GM19043 (cell line): ENCODE measurements around the gene GFOD1.

ENCODE experiments used
- ATAC-seq: cut with Tn5 transposase; IDR thresholded peaks from one replicate; pipeline ENCODE4 v1.9.1; 2021; ENCODE audit warnings: low read depth; ENCODE audit not compliant: unreplicated experiment

GFOD1 gene

DNA sequence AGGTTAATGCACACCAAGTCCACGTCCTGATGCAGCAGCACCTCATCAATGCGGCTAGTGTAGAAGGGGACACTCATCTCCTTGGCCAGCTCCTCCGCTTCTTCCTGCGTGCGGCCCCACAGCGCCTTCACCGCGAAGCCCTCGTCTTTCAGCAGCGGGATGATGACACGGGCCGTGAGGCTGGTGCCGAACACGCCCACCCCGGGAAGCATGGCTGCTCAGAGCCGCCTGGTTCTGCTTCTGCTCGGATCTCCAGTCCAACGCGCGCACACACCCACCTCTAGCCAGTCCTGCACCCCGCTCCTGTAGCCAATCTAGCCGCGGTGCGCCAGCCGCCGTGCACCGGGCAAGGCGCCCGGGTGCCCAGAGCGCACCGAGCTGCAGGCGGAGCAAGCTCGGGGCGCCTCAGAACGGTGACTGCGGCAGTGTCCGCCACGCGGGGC lies 700 bp downstream of the GFOD1 start:
- ATAC-seq, result no peak

GRCh38 chr6:13485923-13486562 lies 1.4 kb downstream of the GFOD1 start:
- no peak for ATAC-seq

DNA sequence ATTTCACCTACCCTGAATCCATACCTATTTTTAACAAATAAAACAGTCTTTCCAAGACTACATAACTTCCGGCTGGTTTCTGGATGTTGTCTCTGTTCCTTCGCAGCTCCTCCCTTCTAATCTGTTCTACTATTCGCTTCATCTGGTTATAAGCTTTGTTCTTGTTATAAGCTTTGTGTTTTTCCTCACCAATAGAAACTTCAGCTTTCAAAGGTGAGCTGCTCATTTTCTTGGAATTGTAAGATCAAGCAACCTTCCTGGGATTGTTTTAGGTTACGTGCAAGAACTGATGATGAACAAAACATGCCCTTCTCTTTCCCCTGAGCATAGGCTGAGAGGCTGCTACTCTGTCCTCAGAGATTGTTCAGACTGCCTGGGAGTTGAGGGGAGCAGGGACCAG lies 2.1 kb downstream of the GFOD1 start:
- no peak for ATAC-seq

GRCh38 chr6:13484827-13485226 lies 2.6 kb downstream of the GFOD1 start:
- ATAC-seq, result no peak

GRCh38 chr6:13484138-13484708 lies 3.2 kb downstream of the GFOD1 start:
- ATAC-seq, result no peak

GRCh38 chr6:13480631-13481501 lies 6.5 kb downstream of the GFOD1 start:
- no peak for ATAC-seq

GRCh38 chr6:13479971-13480434 lies 7.4 kb downstream of the GFOD1 start:
- ATAC-seq, result no peak

DNA sequence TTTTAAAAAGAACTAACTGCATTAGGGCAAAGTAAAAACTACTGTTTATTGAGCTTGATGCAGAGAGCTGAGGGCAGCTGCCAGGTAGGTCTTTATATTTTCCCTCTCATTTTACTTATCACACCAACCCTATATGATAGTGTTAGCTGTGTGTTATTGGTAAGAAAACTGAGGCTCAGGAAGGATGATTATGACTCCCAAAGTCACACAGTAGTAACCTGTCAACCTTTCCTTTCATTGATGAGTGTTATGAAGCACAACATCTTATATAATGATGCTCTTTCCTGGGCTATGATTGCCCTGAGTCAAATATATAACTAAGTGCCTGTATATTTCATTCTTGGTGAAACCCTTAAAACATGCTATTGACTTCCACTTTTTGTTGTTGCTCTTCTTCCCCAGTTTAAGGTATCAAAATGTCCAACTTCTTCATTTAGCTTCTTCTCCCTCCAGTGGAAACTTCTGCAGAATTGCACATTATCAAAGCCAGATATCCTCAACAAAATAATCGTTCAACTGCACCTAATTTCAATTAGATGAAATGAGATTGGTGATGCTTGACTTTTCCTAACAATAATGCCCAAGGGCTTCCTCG lies 8.1 kb downstream of the GFOD1 start:
- no peak for ATAC-seq

GRCh38 chr6:13478525-13478966 lies 8.9 kb downstream of the GFOD1 start:
- no peak for ATAC-seq

DNA sequence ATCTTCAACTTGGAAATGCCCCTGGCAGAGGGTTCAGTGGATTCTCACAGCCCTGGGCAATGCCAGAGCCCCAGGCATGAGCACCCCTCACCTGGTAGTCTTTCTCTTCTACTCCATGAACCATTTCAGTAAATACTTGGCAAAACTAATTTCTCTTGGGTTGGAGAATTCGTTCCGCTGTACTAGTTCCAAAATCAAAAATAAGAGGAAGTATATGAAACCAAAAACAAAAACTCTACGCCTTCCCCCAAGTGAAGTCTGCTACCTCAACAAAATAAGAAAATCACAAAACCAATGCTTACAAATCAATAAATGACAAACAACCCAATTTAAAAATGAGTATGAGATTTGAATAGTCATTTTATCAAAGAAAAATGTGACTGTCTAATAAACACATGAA lies 12.6 kb downstream of the GFOD1 start:
- ATAC-seq, result no peak

DNA sequence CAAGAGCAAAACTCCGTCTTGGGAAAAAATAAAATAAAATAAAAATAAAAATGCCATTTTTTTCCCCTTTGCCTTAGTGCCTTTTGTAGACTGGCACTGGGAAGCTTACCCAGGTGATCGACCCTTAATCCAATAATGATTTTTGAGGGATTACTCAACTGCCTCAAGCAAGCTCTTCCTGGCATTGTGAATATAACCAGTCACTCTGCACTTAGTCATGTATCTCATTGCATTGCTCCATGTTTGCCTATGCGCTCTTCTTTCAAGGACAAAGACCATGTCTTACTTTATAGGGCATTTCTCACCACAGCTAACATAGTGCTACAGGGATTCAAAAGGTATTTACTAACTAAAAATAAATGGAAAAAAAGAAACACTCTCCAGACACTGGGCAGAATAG lies 13.0 kb downstream of the GFOD1 start:
- ATAC-seq, result no peak

DNA sequence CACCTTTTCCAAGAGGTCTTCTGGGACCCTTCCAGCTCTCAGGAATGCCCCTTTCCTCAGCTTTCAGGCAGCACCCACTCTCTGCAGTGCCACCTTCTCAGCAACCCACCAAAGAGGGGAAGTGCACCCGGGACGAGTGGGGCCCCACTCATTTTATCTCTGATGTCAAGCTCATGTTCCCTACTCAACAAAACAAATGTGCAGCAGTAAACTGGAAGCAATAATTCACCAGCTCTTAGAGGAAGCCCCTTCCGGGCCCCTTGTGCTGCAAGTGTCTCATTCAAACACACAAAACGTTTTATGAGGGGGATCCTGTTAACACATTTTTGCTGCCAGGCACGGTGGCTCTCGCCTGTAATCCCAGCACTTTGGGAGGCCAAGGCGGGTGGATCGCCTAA lies 13.6 kb downstream of the GFOD1 start:
- no peak for ATAC-seq

DNA sequence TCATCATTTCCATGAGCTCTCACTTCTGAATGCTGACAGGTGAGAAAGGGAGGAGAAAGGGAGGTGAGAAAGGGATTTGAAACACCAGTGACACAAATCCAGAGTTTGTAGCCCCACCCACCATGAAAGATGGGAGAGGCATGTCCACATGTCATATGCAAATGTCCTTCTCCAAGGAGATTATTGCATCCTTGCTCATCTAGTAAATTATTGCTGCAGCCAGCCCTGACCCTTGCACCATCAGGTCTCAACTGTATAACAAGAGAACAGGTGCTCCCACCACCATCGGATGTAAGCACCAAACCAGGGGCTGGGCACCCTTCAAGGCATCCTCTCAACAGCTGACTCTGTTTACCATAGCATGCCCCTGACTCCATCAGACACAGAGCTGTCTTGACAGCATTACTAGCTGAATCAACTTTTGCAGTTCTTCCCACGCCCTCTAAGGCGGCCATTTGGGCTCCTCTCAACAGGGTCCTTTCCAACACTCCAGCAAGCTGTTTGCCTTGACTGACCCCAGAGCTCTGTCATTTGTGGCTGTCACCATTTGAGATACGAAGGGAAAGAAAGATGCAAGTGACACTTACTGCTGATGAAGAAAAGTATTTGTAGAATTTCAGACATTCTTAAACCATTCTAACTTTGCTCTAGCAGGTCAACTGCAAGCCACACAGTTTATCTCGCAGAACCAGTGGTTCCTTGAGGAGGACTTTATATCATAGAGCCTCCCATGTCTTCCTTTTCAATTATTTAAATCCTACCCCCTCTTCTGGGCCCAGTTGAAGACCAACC lies 14.2 kb downstream of the GFOD1 start:
- ATAC-seq, result no peak

DNA sequence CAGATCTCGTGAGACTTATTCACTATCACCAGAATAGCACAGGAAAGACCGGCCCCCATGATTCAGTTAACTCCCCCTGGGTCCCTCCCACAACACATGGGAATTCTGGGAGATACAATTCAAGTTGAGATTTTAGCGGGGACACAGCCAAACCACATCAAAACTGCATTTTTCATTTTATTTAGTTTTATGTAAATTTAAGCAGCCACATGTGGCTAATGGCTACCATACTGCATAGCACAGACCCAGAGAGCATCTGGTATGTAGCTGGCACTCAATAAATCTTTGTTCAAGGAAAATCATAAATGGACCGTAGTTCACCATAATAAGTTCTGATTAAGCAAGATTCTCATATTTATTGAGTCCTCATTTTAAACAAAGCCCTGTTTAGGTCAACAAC lies 15.3 kb downstream of the GFOD1 start:
- no peak for ATAC-seq

- no peak for ATAC-seq
These were observed 16.2 kb downstream of the GFOD1 start for GRCh38 chr6:13471184-13471583.

DNA sequence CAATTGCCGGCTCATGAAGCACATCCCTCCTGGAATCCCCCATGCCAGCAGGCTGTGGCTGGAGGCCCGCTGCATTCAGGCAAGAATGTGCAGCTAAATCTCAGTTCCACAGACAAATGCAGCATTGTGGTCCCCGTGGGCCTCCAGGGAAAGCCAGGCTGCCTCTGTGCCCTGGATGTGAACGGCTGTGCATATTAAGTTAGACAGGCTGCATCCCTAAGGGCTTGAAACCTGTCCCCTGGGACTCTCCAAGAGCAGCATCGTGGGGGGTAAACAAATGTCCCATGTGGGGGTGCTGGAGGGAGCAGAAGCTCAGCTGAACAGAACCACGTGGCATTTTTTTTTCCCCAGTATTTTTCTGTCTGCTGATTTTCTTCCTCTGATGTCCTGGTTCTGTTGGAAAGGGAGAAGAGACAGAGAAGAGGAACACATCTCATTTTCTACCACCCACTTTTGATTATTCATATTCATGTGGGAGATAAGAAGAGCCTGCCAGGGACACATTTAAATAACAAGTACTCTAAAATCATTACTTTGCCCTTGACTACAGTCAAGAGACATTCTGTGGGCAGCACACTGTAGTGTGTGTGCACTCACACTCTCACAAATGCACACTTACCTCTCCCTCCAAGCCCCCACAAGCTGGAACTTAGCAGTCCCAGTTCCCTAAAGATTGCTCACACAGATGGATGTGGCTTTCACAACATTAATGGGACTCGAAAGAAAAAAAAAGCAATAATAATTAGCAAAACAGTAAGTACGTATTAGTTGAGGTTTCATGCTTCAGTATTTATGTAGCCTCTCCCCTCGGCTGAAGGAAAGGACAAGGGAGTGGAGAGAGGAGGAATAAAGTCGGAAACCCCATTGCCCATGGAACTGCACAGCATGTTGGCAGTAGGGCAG lies 16.9 kb downstream of the GFOD1 start:
- no peak for ATAC-seq

GRCh38 chr6:13469693-13470092 lies 17.7 kb downstream of the GFOD1 start:
- ATAC-seq, result no peak

DNA sequence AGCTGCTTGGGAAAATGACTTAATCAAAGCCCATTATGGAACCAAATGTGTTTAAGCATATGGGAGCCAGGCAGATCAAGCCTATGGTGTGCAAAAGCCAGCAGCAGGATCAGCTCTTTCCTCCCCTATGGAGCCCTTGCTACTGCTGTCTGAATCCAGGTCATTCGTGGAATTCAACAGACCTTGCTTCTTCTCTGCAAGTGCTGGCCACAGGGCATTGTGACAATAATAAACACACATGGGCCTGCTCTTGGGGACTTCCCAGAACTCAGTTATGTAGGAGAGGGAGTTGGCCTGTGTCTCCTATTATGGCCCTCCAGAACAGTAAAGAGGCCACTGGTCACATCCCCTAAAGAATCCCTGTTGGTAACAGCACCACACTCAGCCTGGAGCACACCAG lies 18.6 kb downstream of the GFOD1 start:
- no peak for ATAC-seq

DNA sequence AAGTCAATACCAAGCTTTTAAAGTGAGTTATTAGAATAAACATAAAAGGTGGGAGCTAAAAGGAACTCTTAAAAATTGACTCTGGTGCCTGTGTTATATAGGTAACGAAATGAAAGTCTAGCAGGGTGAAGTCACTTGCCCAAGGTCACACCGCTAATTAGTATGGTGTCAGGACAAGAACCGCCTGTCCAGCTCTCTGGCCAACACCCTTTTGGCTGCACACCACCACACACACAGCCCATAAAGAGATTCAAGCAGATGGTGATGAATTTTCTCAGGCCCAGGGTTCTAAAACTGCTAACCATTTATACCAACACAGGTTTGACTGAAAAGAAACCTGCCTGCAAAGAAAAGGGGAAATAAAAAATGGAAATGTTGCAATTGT lies 20.2 kb downstream of the GFOD1 start:
- no peak for ATAC-seq
